Measurements from ENCODE around the gene GALNTL6. TPM values are rescaled to one million over a fixed set of nuclear protein-coding genes. Genes with fewer than 3 reads are reported as not detected.

The GALNTL6 gene
- total and polyA plus RNA-seq, 2 of the 4 experiments (the other 2 are of a cell fraction): under 0.01 TPM; not detected in 1

DNA sequence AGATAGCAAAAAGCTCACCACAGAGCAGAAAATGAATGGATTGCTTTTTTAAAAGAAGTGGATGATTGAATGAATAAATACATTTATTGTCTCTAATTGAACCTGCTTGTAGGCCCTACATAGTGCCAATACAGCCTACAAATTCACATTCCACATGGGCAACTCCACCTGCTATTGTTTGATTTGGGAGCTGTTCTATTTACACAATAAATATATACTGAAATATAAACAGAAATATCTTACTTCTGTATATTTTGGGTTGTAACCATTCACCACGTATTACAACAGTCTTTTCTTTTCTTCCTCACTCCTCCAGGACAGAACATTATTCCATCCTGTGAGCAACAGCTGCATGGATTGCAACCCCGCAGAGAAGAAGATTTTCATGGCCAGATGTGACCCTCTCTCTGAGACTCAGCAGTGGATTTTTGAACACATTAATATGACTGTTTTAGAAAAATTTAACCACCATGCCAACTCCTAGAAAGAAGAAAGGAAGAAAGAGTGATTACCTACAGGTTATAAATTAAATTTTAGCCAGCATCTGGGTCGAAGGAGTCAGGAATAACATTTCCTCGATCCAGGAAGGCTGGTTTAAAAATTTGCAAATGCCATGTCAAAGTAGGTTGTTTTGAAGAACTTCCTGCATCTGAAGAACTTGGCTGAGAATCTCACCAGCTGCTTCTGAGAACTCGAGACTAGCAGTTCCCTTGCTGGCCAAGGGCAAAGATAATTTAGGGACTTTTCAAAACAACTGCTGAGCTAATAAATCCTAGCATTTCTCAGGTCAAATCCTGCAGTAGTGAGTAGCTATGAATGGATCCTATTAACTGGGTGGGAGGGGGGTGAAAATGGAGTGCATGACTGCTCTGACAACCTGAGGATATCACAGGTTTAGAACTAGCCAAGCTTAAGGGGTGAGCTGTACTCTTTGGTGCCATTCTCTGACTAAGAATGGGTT is 1226.7 kb downstream of the GALNTL6 start:
- Histone ChIP-seq H2AK9ac (replicated peaks; ENCODE audit: low read depth, low read length, poor library complexity) (no peak overlapping the region), H2BK20ac (ENCODE audit: low read depth, low read length) (no peak overlapping the region), H2AFZ (replicated peaks; ENCODE audit: low read length, poor library complexity) (no peak overlapping the region), H3K4me1 (ENCODE audit: control insufficient read depth, insufficient read depth, low read length) (no peaks in the 10 kb centered on the region), H4K5ac (ENCODE audit: low read depth, low read length) (no peak overlapping the region), H2BK15ac (ENCODE audit: low read depth, low read length) (no peak overlapping the region), H3K9ac (ENCODE audit: low read depth, low read length) (no peak overlapping the region), H3K27ac (ENCODE audit: insufficient read depth, low read length) (no peak overlapping the region), H3K4ac (ENCODE audit: low read depth, low read length) (no peak overlapping the region), H3K14ac (replicated peaks; ENCODE audit: low read depth, low read length) (no peak overlapping the region), H3K56ac (ENCODE audit: extremely low read depth, insufficient read depth, low read length) (no peak overlapping the region), H3K23ac (ENCODE audit: low read depth, low read length) (no peak overlapping the region), H2AK5ac (ENCODE audit: low read depth, low read length) (no peak overlapping the region), H3K27me3 (ENCODE audit: control insufficient read depth, insufficient read depth, low read length) (peaks cover 8% of the 10 kb centered on the region), H3K36me3 (ENCODE audit: control insufficient read depth, insufficient read depth, low read length) (no peaks in the 10 kb centered on the region), H4K8ac (ENCODE audit: low read depth in 2 of 2, low read length in 2 of 2) (no peak overlapping the region), H3K18ac (ENCODE audit: low read depth, low read length) (no peak overlapping the region), H2BK5ac (ENCODE audit: low read depth, low read length, poor library complexity, severe bottlenecking) (no peak overlapping the region), H3K9me1 (ENCODE audit: insufficient read depth, low read length) (no peaks in the 10 kb centered on the region), H3K79me1 (ENCODE audit: low read depth in 1 of 2, low read length in 2 of 2) (no peaks in the 10 kb centered on the region), H3K4me2 (ENCODE audit: low read depth, low read length) (no peak overlapping the region), H3K9me3 (ENCODE audit: control insufficient read depth, insufficient read depth, low read length) (no peaks in the 10 kb centered on the region), H3K4me3 (ENCODE audit: insufficient read depth, low read depth, low read length) (no peak overlapping the region), H4K91ac (ENCODE audit: insufficient read depth, low read depth, low read length) (no peak overlapping the region), H4K20me1 (ENCODE audit: insufficient read depth, low read length) (no peaks in the 10 kb centered on the region), H2BK120ac (ENCODE audit: low read depth, low read length) (no peak overlapping the region)
- POLR2A ChIA-PET (ENCODE audit: unreplicated experiment): no interaction called here
- ATAC-seq (ENCODE audit: low read depth): no peak
- BruUV-seq (replicated peaks): no TSS peak
- in situ Hi-C loops (cut with MboI; ENCODE audit: low sequenced_read_pairs): no loop called here
- dilution Hi-C loops (cut with HindIII; ENCODE audit: low sequenced_read_pairs, unreplicated experiment): no loop called here
- peak; percentile 4 for DNase-seq
- WGBS, 2 experiments (ENCODE audit: extremely low coverage in 2 of 2, insufficient read length in 1 of 2): 0% methylated on average over 2 of the region's 5 CpGs; no CpG with 5 or more reads in 1 of the 2 experiments
- CTCF ChIA-PET: no interaction called here
- intact Hi-C loops (cut with micrococcal nuclease): no loop called here
- TF ChIP-seq, protein P1, sequence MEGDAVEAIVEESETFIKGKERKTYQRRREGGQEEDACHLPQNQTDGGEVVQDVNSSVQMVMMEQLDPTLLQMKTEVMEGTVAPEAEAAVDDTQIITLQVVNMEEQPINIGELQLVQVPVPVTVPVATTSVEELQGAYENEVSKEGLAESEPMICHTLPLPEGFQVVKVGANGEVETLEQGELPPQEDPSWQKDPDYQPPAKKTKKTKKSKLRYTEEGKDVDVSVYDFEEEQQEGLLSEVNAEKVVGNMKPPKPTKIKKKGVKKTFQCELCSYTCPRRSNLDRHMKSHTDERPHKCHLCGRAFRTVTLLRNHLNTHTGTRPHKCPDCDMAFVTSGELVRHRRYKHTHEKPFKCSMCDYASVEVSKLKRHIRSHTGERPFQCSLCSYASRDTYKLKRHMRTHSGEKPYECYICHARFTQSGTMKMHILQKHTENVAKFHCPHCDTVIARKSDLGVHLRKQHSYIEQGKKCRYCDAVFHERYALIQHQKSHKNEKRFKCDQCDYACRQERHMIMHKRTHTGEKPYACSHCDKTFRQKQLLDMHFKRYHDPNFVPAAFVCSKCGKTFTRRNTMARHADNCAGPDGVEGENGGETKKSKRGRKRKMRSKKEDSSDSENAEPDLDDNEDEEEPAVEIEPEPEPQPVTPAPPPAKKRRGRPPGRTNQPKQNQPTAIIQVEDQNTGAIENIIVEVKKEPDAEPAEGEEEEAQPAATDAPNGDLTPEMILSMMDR (conservative IDR thresholded peaks at IDR 0.05; ENCODE audit: low read depth, low read length): no peak
- TF ChIP-seq, protein P2, sequence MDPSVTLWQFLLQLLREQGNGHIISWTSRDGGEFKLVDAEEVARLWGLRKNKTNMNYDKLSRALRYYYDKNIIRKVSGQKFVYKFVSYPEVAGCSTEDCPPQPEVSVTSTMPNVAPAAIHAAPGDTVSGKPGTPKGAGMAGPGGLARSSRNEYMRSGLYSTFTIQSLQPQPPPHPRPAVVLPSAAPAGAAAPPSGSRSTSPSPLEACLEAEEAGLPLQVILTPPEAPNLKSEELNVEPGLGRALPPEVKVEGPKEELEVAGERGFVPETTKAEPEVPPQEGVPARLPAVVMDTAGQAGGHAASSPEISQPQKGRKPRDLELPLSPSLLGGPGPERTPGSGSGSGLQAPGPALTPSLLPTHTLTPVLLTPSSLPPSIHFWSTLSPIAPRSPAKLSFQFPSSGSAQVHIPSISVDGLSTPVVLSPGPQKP (IDR thresholded peaks at IDR 0.05; ENCODE audit: borderline replicate concordance, low read depth, low read length): no peak
- TF ChIP-seq BHLHE40 (IDR thresholded peaks at IDR 0.05; ENCODE audit: low read depth, low read length) (no peak), CHD1 (IDR thresholded peaks at IDR 0.05; ENCODE audit: low read depth, low read length) (no peak), NFE2L2 (IDR thresholded peaks at IDR 0.05; ENCODE audit: low read depth, low read length) (no peak), RFX5 (IDR thresholded peaks at IDR 0.05; ENCODE audit: low read depth, low read length) (no peak), RCOR1 (IDR thresholded peaks at IDR 0.05; ENCODE audit: insufficient replicate concordance, low read length) (no peak), MAZ (IDR thresholded peaks at IDR 0.05; ENCODE audit: borderline replicate concordance, low read depth, low read length) (no peak), RAD21 (IDR thresholded peaks at IDR 0.05; ENCODE audit: low read length) (no peak), MAFK (IDR thresholded peaks at IDR 0.05; ENCODE audit: low read depth, low read length) (no peak), MXI1 (IDR thresholded peaks at IDR 0.05; ENCODE audit: borderline replicate concordance, low read depth, low read length) (no peak), CEBPB (IDR thresholded peaks at IDR 0.05; ENCODE audit: low read depth, low read length) (no peak), SMC3 (IDR thresholded peaks at IDR 0.05; ENCODE audit: low read depth, low read length) (no peak), POLR2A (IDR thresholded peaks at IDR 0.05; ENCODE audit: low read depth, low read length) (no peak)
- TF ChIP-seq, protein P3, sequence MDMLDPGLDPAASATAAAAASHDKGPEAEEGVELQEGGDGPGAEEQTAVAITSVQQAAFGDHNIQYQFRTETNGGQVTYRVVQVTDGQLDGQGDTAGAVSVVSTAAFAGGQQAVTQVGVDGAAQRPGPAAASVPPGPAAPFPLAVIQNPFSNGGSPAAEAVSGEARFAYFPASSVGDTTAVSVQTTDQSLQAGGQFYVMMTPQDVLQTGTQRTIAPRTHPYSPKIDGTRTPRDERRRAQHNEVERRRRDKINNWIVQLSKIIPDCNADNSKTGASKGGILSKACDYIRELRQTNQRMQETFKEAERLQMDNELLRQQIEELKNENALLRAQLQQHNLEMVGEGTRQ (IDR thresholded peaks at IDR 0.05; ENCODE audit: low read depth, low read length): no peak
